HG03439 (cell line): ENCODE data around the gene PDLIM7.
A peak's percentile ranks its signal among the peaks of the same experiment; 100 is the strongest.
"Not testable (repeated sequence)": the region's sequence is repeated elsewhere in the genome, so short reads cannot be mapped to it uniquely, and the experiment has no call there.

Experiments
- ATAC-seq: cut with Tn5 transposase; IDR thresholded peaks from one replicate; pipeline ENCODE4 v1.9.1; 2021; ENCODE audit warnings: mild to moderate bottlenecking, moderate library complexity; ENCODE audit not compliant: unreplicated experiment

The PDLIM7 gene

GRCh38 chr5:177497292-177498012, at the start of gene PDLIM7:
PDLIM7 (minus strand) TSS chr5:177497604; CDS start chr5:177496512, 1,092 bp downstream.
- ATAC-seq = peak; percentile 76

DNA sequence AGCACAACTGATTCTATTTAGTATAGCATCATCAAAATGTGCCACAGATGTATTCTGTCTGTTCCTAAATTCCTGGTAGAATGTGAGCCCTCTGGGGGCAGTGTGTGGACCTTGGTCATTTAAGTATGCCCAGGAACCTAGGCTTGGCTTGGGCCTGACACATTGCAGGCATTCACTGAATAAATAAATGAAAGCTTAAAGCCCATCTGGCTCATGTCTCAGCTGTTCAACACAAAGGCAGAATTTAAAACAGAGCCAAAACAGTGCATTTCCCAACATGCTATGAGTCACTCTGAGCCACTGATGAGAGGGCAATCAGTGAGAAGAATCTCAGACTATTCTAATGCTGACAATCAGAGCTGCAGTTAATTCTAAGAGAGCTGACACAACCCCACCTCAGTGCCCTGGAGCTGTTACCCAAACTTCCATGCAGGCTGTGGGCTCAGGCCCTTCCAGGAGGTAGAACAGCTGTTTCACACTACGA, 48.9 kb upstream of the PDLIM7 start:
- ATAC-seq = no peak

GRCh38 chr5:177545487-177546257, 48.3 kb upstream of the PDLIM7 start:
- ATAC-seq = no peak

DNA sequence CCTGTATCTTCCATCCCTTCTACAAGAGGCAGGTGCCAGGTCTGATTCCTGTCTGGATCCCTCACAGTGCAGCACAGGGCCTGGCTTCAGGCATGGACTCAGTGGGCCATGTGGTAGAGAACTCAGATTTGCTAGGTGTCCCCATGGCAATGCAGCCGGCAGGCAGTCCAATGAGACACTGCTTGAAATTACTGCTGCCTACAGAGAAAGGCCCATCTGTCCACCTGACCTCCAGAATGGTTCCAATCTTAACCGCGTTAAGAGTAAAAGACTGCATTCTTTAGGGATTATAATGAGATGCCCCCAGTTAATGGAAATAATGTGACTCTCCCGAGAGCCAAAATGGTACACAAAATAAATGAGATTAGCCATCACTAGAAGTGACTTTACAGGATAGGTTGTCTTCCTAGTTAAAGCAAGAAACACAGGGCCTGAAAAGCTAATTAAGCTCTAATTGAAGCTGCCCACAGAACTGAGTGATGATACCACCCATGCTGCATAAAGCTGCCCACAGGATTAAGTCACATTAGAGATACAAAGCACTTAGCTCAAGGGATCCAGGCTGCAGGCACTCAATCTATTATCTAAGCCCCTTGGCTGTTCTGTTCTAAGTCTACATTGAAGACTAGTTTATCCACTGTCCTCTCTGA, 45.5 kb upstream of the PDLIM7 start:
- no peak for ATAC-seq

GRCh38 chr5:177540438-177540837, 43.0 kb upstream of the PDLIM7 start:
- ATAC-seq = no peak

- no peak for ATAC-seq
These were observed 42.0 kb upstream of the PDLIM7 start for GRCh38 chr5:177539411-177539810.

- ATAC-seq = no peak
These were observed 41.5 kb upstream of the PDLIM7 start for GRCh38 chr5:177538876-177539275.

GRCh38 chr5:177537389-177538361, 40.3 kb upstream of the PDLIM7 start:
- ATAC-seq = no peak

DNA sequence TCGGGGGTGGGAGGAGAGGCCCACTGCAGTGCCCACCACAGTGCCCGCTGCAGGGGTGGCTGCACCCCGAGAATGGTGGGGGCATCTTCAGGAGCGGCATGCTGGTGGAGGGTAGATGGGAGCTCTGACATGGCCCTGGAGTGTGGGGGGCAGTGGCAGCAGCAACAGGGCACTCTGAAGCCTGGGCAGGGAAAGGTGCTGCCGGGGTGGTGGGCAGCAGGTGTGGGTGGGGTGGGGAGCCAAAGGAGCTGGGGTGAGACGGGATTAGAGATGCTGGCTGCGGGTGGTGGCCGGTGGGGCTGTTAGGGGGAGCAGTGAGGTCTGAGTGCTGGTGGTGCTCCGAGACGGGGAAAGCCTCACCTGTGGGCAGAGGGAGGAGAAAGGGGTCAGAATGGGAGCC, 39.0 kb upstream of the PDLIM7 start:
- no peak for ATAC-seq

GRCh38 chr5:177535125-177535524, 37.7 kb upstream of the PDLIM7 start:
- ATAC-seq = no peak

GRCh38 chr5:177534433-177534832, 37.0 kb upstream of the PDLIM7 start:
- not testable (repeated sequence) for ATAC-seq

DNA sequence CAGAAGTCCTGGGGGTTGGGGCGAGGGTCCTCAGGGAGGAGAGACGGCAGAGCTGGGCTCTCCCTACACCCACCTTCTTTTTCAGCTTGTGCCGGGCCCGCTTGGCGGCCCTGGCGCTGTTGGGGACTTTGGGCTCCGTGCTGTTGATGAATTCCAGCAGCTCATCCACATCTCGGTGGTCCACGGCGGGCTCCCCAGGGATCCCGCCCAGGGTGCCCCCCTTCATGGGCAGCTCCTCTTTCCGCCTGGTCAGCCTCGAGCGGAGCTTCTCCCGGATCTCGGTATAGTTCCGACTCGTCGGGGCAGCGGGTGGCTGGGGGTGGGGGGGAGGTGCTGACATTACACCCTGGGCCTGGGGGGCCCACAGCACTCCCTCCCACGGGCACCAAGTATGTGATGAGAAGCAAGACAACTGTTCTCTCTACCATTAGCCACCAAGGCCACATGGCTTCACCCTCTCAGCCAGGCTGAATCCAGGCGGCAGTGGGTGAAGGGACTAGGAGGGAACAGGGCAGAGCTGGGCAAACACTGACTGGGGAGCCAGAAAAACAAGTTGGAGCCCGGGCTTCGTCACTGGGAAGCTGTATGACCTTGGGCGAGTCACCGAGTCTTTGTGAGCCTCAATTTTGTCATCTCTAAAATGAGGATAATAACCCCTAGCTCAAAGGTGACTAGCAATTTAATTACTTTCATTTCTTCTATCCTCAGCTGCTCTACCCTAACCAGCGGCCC, 34.0 kb upstream of the PDLIM7 start:
- ATAC-seq = no peak

DNA sequence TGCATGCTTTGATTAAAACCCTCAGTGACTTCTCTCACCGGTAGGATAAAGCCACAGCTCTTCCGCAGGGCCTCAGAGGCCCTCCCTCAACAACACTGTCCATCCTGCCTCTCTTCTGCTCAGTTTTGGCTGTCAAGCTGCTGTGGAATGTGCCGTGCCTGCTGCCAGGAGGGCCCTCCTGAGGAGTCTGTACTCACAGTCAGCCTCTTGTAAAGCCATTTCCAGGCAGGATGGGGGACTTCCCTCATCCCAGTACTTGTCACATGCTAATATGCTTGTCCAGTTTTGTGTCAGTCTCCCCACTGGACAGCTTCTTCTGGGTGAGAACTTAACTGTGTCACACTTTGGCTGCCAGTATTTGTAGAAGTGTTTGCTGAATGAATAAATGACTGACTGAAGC, 33.2 kb upstream of the PDLIM7 start:
- ATAC-seq = no peak

GRCh38 chr5:177529247-177530203, 32.1 kb upstream of the PDLIM7 start:
- ATAC-seq = no peak

GRCh38 chr5:177528631-177529030, 31.2 kb upstream of the PDLIM7 start:
- no peak for ATAC-seq

GRCh38 chr5:177527595-177527994, 30.2 kb upstream of the PDLIM7 start:
- ATAC-seq = no peak

- ATAC-seq = no peak
These were observed 29.4 kb upstream of the PDLIM7 start for GRCh38 chr5:177526791-177527190.

DNA sequence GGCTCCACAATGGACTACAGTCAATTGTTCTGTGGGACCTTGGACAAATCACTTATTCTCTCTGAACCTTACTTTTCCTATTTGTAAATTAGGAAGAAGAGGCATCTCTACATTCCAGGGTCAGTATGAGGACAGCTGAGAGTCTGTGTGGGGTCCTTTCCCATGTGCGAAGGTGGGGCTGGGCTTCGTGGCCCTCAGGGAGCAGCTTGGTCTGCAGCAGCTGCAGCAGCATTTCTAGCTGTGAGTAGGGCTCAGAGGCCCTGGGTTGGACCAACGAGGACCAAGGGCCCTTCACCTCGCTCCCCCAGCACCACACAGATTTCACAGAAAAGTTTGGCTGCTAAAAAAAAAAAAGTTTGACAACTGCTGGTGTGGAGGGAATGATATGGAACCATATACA, 28.8 kb upstream of the PDLIM7 start:
- ATAC-seq = no peak
